HepG2 (cell line): Measurements from ENCODE around the gene NCOA7. TPM values are rescaled to one million over a fixed set of nuclear protein-coding genes. Genes with fewer than 3 reads are reported as not detected.

Experiments used
- ARNT2 ChIP-seq: sonication (generic); formaldehyde crosslinking; IDR thresholded peaks from 2 replicates; pipeline ENCODE4 v1.8.0; 2022; ENCODE audit warnings: mild to moderate bottlenecking, low read depth, missing genetic modification reagents, moderate library complexity
- CEBPB ChIP-seq: IDR thresholded peaks from 2 replicates; pipeline ENCODE4 v1.6.1; 2011; ENCODE audit warnings: low read depth, low read length, improper control_type of control experiment, borderline replicate concordance
- HNRNPK ChIP-seq: fragments of 200-400 bp; formaldehyde crosslinking; IDR thresholded peaks from 2 replicates; pipeline ENCODE4 v1.6.1; 2018; ENCODE audit warnings: low read length, low read depth, moderate library complexity, mild to moderate bottlenecking; ENCODE audit not compliant: poor library complexity, severe bottlenecking
- NFATC3 ChIP-seq: sonication (generic); formaldehyde crosslinking; IDR thresholded peaks from 2 replicates; pipeline ENCODE4 v1.5.1; 2020; ENCODE audit warnings: mild to moderate bottlenecking, missing genetic modification reagents
- ZNF260 ChIP-seq: sonication (generic); formaldehyde crosslinking; IDR thresholded peaks from 2 replicates; pipeline ENCODE4 v1.4.0; 2020; ENCODE audit warnings: missing genetic modification reagents, low read depth, mild to moderate bottlenecking, borderline replicate concordance
- ZNF337 ChIP-seq: sonication (generic); formaldehyde crosslinking; IDR thresholded peaks from 2 replicates; pipeline ENCODE4 v1.5.1; 2020; ENCODE audit warnings: missing genetic modification reagents, low read depth, mild to moderate bottlenecking, borderline replicate concordance
- ZNF432 ChIP-seq: sonication (generic); formaldehyde crosslinking; IDR thresholded peaks from 2 replicates; pipeline ENCODE4 v1.5.0; 2020; ENCODE audit warnings: missing genetic modification reagents, mild to moderate bottlenecking, borderline replicate concordance
- ZSCAN22 ChIP-seq: sonication (generic); formaldehyde crosslinking; IDR thresholded peaks from 2 replicates; pipeline ENCODE4 v1.4.0; 2020; ENCODE audit warnings: mild to moderate bottlenecking, missing genetic modification reagents
- polyA plus RNA-seq, 8 experiments: library from polyadenylated mRNA; depleted of rRNA in 3 of 8; stranded (reverse) in 7 of 8; unstranded in 1 of 8; fragments of >200 nt; fragmentation: Illumina TruSeq in 4 of 8; extraction: Trizol in 4 of 8; gene quantifications; 2 replicates each; pipeline versions ENCODE4 v1.2.1 to v1.2.3, GENCODE V29; 2011 to 2016; ENCODE audit warnings: low read depth in 4 of 8, missing spikeins in 1 of 8, mixed read lengths in 1 of 8; ENCODE audit not compliant: insufficient read depth in 1 of 8
- total RNA-seq, 5 experiments: library from RNA; depleted of rRNA; stranded (reverse); fragments of >200 nt; fragmentation: Illumina TruSeq; extraction: Trizol; gene quantifications; 2 replicates each; pipeline ENCODE4 v1.2.3, GENCODE V29; 2016; ENCODE audit warnings: low read depth in 1 of 5
- TF ChIP-seq, protein P1 (sequence below): sonication (generic); formaldehyde crosslinking; IDR thresholded peaks from 2 replicates; pipeline ENCODE4 v1.4.0; 2020; ENCODE audit warnings: mild to moderate bottlenecking, missing genetic modification reagents
- TF ChIP-seq, protein P2 (sequence below): sonication (generic); formaldehyde crosslinking; IDR thresholded peaks from 2 replicates; pipeline ENCODE4 v1.4.0; 2020; ENCODE audit warnings: mild to moderate bottlenecking, missing genetic modification reagents, borderline replicate concordance
- TF ChIP-seq, protein P3 (sequence below): sonication (generic); formaldehyde crosslinking; IDR thresholded peaks from 2 replicates; pipeline ENCODE4 v1.4.0; 2020; ENCODE audit warnings: missing genetic modification reagents, borderline replicate concordance
- TF ChIP-seq, protein P4 (sequence below): sonication (generic); formaldehyde crosslinking; IDR thresholded peaks from 2 replicates; pipeline ENCODE4 v1.4.0; 2020; ENCODE audit warnings: mild to moderate bottlenecking, missing genetic modification reagents

The NCOA7 gene
- total and polyA plus RNA-seq, 2 of the 13 experiments (the other 11 are each of a cell fraction or from before 2014, with no cell fraction given): 13.6 to 20.8 TPM

DNA sequence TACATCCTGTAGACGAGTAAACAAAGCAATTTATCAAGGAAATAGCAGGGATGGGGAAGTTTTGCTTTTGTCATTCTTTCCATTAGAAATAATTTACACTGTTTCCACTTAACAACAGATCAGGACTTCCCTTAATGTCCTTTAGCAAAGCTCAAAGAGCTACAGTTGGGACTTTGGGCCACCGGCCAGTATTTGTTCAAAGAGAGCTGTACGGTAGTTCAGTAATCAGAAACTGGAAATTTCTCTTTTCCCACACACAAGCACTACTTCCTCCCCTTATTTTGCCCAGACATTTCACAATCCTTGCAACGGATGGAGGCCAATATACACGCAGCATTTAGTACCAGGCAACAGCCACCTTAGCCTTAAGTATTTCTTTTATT is 153.7 kb downstream of the NCOA7 start (continued):
- TF ChIP-seq, protein P1, sequence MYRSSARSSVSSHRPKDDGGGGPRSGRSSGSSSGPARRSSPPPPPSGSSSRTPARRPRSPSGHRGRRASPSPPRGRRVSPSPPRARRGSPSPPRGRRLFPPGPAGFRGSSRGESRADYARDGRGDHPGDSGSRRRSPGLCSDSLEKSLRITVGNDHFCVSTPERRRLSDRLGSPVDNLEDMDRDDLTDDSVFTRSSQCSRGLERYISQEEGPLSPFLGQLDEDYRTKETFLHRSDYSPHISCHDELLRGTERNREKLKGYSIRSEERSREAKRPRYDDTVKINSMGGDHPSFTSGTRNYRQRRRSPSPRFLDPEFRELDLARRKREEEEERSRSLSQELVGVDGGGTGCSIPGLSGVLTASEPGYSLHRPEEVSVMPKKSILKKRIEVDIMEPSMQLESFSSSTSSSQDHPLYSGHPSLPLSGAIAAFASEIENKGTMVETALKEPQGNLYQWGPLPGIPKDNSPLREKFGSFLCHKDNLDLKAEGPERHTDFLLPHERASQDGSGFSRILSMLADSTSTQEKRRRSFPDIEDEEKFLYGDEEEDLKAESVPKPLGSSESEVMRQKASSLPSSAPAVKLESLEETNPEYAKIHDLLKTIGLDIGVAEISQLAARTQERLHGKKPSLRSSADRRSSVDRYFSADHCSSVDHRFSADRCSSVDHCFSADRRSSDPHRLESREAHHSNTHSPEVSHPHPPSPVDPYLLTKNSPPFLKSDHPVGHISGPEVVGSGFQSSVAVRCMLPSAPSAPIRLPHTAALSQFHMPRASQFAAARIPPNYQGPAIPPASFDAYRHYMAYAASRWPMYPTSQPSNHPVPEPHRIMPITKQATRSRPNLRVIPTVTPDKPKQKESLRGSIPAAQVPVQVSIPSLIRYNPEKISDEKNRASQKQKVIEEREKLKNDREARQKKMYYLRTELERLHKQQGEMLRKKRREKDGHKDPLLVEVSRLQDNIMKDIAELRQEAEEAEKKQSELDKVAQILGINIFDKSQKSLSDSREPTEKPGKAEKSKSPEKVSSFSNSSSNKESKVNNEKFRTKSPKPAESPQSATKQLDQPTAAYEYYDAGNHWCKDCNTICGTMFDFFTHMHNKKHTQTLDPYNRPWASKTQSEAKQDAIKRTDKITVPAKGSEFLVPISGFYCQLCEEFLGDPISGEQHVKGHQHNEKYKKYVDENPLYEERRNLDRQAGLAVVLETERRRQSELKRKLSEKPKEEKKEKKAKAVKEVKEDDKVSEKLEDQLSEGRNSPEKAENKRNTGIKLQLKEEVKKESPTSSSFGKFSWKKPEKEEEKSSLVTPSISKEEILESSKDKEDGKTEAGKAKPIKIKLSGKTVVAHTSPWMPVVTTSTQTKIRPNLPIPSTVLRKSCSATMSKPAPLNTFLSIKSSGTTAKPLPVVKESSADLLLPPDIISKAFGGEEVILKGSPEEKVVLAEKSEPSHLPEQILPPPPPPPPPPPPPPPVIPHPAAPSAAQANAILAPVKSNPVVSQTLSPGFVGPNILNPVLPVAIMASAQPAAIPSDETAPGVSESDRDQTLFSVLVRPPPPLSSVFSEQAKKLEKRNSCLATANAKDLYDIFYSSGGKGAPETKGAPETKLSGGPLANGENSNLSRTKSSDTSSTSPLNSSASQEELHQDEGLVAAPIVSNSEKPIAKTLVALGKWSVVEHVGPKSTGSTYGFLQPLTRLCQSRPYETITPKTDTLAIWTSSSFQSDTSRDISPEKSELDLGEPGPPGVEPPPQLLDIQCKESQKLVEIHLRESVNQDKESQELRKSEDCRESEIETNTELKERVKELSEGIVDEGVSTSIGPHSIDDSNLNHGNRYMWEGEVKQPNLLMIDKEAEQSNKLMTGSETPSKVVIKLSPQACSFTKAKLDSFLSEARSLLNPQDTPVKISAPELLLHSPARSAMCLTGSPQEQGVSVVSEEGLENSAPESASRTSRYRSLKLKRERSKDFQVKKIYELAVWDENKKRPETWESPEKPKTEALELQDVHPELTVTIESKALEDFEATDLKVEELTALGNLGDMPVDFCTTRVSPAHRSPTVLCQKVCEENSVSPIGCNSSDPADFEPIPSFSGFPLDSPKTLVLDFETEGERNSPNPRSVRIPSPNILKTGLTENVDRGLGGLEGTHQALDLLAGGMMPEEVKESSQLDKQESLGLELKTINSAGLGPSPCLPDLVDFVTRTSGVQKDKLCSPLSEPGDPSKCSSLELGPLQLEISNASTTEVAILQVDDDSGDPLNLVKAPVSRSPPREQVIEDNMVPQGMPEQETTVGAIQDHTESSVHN: no peak
- no peak for TF ChIP-seq NFATC3 (CRISPR knock-in tag)
- TF ChIP-seq, protein P2, sequence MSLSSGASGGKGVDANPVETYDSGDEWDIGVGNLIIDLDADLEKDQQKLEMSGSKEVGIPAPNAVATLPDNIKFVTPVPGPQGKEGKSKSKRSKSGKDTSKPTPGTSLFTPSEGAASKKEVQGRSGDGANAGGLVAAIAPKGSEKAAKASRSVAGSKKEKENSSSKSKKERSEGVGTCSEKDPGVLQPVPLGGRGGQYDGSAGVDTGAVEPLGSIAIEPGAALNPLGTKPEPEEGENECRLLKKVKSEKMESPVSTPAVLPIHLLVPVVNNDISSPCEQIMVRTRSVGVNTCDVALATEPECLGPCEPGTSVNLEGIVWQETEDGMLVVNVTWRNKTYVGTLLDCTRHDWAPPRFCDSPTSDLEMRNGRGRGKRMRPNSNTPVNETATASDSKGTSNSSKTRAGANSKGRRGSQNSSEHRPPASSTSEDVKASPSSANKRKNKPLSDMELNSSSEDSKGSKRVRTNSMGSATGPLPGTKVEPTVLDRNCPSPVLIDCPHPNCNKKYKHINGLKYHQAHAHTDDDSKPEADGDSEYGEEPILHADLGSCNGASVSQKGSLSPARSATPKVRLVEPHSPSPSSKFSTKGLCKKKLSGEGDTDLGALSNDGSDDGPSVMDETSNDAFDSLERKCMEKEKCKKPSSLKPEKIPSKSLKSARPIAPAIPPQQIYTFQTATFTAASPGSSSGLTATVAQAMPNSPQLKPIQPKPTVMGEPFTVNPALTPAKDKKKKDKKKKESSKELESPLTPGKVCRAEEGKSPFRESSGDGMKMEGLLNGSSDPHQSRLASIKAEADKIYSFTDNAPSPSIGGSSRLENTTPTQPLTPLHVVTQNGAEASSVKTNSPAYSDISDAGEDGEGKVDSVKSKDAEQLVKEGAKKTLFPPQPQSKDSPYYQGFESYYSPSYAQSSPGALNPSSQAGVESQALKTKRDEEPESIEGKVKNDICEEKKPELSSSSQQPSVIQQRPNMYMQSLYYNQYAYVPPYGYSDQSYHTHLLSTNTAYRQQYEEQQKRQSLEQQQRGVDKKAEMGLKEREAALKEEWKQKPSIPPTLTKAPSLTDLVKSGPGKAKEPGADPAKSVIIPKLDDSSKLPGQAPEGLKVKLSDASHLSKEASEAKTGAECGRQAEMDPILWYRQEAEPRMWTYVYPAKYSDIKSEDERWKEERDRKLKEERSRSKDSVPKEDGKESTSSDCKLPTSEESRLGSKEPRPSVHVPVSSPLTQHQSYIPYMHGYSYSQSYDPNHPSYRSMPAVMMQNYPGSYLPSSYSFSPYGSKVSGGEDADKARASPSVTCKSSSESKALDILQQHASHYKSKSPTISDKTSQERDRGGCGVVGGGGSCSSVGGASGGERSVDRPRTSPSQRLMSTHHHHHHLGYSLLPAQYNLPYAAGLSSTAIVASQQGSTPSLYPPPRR (CRISPR knock-in tag): peak; percentile 69; the same call in 1 of the 2 replicates
- TF ChIP-seq, protein P3, sequence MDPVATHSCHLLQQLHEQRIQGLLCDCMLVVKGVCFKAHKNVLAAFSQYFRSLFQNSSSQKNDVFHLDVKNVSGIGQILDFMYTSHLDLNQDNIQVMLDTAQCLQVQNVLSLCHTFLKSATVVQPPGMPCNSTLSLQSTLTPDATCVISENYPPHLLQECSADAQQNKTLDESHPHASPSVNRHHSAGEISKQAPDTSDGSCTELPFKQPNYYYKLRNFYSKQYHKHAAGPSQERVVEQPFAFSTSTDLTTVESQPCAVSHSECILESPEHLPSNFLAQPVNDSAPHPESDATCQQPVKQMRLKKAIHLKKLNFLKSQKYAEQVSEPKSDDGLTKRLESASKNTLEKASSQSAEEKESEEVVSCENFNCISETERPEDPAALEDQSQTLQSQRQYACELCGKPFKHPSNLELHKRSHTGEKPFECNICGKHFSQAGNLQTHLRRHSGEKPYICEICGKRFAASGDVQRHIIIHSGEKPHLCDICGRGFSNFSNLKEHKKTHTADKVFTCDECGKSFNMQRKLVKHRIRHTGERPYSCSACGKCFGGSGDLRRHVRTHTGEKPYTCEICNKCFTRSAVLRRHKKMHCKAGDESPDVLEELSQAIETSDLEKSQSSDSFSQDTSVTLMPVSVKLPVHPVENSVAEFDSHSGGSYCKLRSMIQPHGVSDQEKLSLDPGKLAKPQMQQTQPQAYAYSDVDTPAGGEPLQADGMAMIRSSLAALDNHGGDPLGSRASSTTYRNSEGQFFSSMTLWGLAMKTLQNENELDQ (CRISPR knock-in tag): no peak
- TF ChIP-seq ZNF432 (CRISPR knock-in tag): no peak
- TF ChIP-seq ZNF260: no peak
- no peak for TF ChIP-seq HNRNPK
- no peak for TF ChIP-seq ZNF337 (CRISPR knock-in tag)
- TF ChIP-seq, protein P4, sequence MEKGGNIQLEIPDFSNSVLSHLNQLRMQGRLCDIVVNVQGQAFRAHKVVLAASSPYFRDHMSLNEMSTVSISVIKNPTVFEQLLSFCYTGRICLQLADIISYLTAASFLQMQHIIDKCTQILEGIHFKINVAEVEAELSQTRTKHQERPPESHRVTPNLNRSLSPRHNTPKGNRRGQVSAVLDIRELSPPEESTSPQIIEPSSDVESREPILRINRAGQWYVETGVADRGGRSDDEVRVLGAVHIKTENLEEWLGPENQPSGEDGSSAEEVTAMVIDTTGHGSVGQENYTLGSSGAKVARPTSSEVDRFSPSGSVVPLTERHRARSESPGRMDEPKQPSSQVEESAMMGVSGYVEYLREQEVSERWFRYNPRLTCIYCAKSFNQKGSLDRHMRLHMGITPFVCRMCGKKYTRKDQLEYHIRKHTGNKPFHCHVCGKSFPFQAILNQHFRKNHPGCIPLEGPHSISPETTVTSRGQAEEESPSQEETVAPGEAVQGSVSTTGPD (CRISPR knock-in tag): no peak
- TF ChIP-seq ZSCAN22 (CRISPR knock-in tag): no peak
- TF ChIP-seq CEBPB: peak; percentile 98
- no peak for TF ChIP-seq ARNT2 (CRISPR knock-in tag)
